Breast epithelium (tissue), 3 donors: ENCODE results near the gene CDC42SE2.

ENCODE experiments used
- POLR2AphosphoS5 ChIP-seq, 3 donors: sonication (generic); formaldehyde crosslinking; IDR thresholded peaks; one replicate each; pipeline ENCODE4 v1.6.1; 2017; ENCODE audit warnings: antibody characterized with exemption in 3 of 3
- TF ChIP-seq, protein P1 (sequence below), 3 donors: fragments of 450-650 bp; IDR thresholded peaks; one replicate each; pipeline ENCODE4 v1.5.1; 2016 to 2017; ENCODE audit warnings: antibody characterized with exemption in 3 of 3, mild to moderate bottlenecking in 3 of 3, moderate library complexity in 3 of 3

DNA sequence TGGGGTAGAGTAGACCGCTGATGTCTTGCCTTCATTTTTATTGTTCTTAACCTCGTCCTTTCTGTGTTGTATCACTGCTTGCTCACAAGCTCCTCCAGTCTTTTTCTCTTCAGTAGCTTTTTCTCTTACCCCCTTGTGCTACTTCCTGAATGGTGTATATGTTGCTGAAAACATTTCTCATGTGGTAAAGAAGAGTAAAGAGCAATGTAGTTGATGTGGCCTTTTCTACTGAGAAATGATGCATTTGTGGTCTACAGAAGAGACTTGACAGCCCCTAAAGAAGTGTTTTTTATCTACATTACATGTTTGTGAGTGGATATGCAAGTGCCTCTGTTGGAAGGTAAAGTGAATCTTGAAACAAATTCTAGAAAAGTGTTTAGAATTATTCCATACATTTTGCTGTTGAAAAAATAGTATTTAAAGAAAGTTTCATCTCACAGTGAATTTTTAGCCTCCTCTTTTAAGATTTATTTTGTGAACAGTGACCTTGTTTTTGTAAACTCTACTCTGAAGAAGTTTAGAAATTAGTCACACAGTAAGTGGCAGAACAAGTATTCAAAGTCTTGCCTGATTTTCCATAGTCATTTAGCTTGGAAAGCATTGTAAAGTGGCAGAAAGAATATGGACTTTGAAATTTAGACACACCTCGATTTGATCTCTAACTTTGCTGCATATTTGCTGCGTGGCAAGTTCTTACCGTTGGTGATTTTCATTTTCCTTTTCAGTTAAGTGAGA lies 17.4 kb downstream of the CDC42SE2 start:
- TF ChIP-seq, protein P1, sequence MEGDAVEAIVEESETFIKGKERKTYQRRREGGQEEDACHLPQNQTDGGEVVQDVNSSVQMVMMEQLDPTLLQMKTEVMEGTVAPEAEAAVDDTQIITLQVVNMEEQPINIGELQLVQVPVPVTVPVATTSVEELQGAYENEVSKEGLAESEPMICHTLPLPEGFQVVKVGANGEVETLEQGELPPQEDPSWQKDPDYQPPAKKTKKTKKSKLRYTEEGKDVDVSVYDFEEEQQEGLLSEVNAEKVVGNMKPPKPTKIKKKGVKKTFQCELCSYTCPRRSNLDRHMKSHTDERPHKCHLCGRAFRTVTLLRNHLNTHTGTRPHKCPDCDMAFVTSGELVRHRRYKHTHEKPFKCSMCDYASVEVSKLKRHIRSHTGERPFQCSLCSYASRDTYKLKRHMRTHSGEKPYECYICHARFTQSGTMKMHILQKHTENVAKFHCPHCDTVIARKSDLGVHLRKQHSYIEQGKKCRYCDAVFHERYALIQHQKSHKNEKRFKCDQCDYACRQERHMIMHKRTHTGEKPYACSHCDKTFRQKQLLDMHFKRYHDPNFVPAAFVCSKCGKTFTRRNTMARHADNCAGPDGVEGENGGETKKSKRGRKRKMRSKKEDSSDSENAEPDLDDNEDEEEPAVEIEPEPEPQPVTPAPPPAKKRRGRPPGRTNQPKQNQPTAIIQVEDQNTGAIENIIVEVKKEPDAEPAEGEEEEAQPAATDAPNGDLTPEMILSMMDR (IDR thresholded peaks at IDR 0.05): no peak
- TF ChIP-seq POLR2AphosphoS5 (IDR thresholded peaks at IDR 0.05): no peak
